Measurements from ENCODE around the gene SNN.

DNA sequence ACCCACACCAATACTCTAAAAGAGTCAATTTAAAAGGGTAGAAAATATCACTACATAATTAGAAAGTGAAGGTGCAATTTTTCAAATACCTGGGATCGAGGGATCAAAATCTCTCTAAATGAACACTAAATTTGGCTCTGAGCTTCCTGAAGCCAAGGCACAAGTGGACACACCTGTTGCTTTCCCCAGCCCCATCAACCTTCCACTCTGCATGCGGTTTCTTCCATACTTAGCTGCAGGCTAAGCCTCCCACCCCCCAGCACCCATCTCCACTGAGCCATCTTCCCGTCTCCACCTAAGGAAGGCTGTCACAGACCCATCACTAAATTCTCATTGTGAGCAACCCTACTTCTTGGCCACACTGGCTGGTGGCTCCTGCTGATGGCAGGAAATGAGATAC is 43.9 kb downstream of the SNN start:
- TF ChIP-seq, protein P1, sequence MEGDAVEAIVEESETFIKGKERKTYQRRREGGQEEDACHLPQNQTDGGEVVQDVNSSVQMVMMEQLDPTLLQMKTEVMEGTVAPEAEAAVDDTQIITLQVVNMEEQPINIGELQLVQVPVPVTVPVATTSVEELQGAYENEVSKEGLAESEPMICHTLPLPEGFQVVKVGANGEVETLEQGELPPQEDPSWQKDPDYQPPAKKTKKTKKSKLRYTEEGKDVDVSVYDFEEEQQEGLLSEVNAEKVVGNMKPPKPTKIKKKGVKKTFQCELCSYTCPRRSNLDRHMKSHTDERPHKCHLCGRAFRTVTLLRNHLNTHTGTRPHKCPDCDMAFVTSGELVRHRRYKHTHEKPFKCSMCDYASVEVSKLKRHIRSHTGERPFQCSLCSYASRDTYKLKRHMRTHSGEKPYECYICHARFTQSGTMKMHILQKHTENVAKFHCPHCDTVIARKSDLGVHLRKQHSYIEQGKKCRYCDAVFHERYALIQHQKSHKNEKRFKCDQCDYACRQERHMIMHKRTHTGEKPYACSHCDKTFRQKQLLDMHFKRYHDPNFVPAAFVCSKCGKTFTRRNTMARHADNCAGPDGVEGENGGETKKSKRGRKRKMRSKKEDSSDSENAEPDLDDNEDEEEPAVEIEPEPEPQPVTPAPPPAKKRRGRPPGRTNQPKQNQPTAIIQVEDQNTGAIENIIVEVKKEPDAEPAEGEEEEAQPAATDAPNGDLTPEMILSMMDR (IDR thresholded peaks at IDR 0.05): no peak
- TF ChIP-seq POLR2A (IDR thresholded peaks at IDR 0.05) (no peak), EP300 (IDR thresholded peaks at IDR 0.05) (no peak)

All from ovary (tissue), 3 donors.